Measurements from ENCODE around the gene ZSCAN22. TPM values are rescaled to one million over a fixed set of nuclear protein-coding genes. Genes with fewer than 3 reads are reported as not detected.
"Not testable (repeated sequence)": the region's sequence is repeated elsewhere in the genome, so short reads cannot be mapped to it uniquely, and the experiment has no call there.

Gene ZSCAN22
- total and polyA plus RNA-seq, 2 of the 13 experiments (the other 11 are each of a cell fraction or from before 2014, with no cell fraction given) = 2.5 to 3.5 TPM

GRCh38 chr19:58348080-58348479 lies 21.3 kb downstream of the ZSCAN22 start:
- 70% methylated on average over 12 of the region's 12 CpGs for WGBS (ENCODE audit: low lambda C conversion rate)
- H3K79me2 ChIP-seq (ENCODE audit: insufficient read depth, low read length); H3K27ac ChIP-seq (ENCODE audit: extremely low read length, insufficient read depth, low read length); H3K9me3 ChIP-seq (ENCODE audit: low read length); BruUV-seq (replicated peaks); intact Hi-C loops (cut with micrococcal nuclease; ENCODE audit: unreplicated experiment); H4K20me1 ChIP-seq (ENCODE audit: insufficient read depth, low read length); H3K27me3 ChIP-seq (ENCODE audit: control insufficient read depth in 1 of 2, insufficient read depth in 2 of 2, low read length in 2 of 2); DNase-seq (ENCODE audit: low spot score); FAIRE-seq; H2AFZ ChIP-seq (ENCODE audit: low read length); H3K4me3 ChIP-seq (replicated peaks in 1 of 3; ENCODE audit: insufficient read depth in 1 of 3, low read depth in 2 of 3, low read length in 3 of 3); H3K4me2 ChIP-seq (ENCODE audit: low read depth, low read length); in situ Hi-C loops (cut with HindIII; ENCODE audit: extremely low pct_ligation_motif_present, low pct_unique_long_range_greater_than_20kb); H3K36me3 ChIP-seq (replicated peaks in 1 of 2; ENCODE audit: control insufficient read depth in 1 of 2, insufficient read depth in 2 of 2, low read length in 2 of 2); ATAC-seq; H3K9ac ChIP-seq (ENCODE audit: insufficient read depth, low read depth, low read length); CTCF ChIA-PET (ENCODE audit: low intra/inter-chr PET ratio, low total read pairs): not testable (repeated sequence)
- peaks cover 32% of the 10 kb centered on the region for H3K4me1 ChIP-seq (ENCODE audit: insufficient read depth, low read length)
- POLR2A ChIA-PET = interaction anchor here (1.5 to 2.1 kb wide), 2 partner anchors 14 to 15 kb away, joined by 5 to 8 read pairs; partner anchors contain the start of gene ZNF497
- peak; percentile 81 for TF ChIP-seq ZNF460 (CRISPR knock-in tag; IDR thresholded peaks at IDR 0.05; ENCODE audit: borderline replicate concordance)

GRCh38 chr19:58349590-58349989 lies 22.8 kb downstream of the ZSCAN22 start:
- no peak overlapping the region for H3K4me2 ChIP-seq (ENCODE audit: low read depth, low read length)
- H3K27ac ChIP-seq (ENCODE audit: extremely low read length, insufficient read depth, low read length) = no peak overlapping the region
- DNase-seq (ENCODE audit: low spot score) = no peak
- H3K4me3 ChIP-seq (replicated peaks in 1 of 3; ENCODE audit: insufficient read depth in 1 of 3, low read depth in 2 of 3, low read length in 3 of 3) = no peak overlapping the region
- ChIA-PET POLR2A (interaction anchor here (1.5 kb wide), 1 partner anchor 13 kb away, joined by 5 read pairs; the partner anchor contains the start of gene ZNF497), CTCF (ENCODE audit: low intra/inter-chr PET ratio, low total read pairs) (no interaction called here)
- TF ChIP-seq BRD4 (CRISPR knock-in tag; IDR thresholded peaks at IDR 0.05) = no peak
- no peak for TF ChIP-seq ZBTB44 (CRISPR knock-in tag; IDR thresholded peaks at IDR 0.05)
- peaks cover 43% of the 10 kb centered on the region for H3K4me1 ChIP-seq (ENCODE audit: insufficient read depth, low read length)
- no peaks in the 10 kb centered on the region for H4K20me1 ChIP-seq (ENCODE audit: insufficient read depth, low read length)
- H3K9me3 ChIP-seq (ENCODE audit: low read length) = no peaks in the 10 kb centered on the region
- no peak for ATAC-seq
- intact Hi-C loops (cut with micrococcal nuclease; ENCODE audit: unreplicated experiment) (no loop called here), in situ Hi-C loops (cut with HindIII; ENCODE audit: extremely low pct_ligation_motif_present, low pct_unique_long_range_greater_than_20kb) (no loop called here)
- no peaks in the 10 kb centered on the region for H3K27me3 ChIP-seq (ENCODE audit: control insufficient read depth in 1 of 2, insufficient read depth in 2 of 2, low read length in 2 of 2)
- 79% methylated on average over 8 of the region's 8 CpGs for WGBS (ENCODE audit: low lambda C conversion rate)
- no peak overlapping the region for H3K9ac ChIP-seq (ENCODE audit: insufficient read depth, low read depth, low read length)
- no peaks in the 10 kb centered on the region for H3K36me3 ChIP-seq (replicated peaks in 1 of 2; ENCODE audit: control insufficient read depth in 1 of 2, insufficient read depth in 2 of 2, low read length in 2 of 2)
- BruUV-seq (replicated peaks) = no TSS peak
- FAIRE-seq = no peak
- no peak overlapping the region for H2AFZ ChIP-seq (ENCODE audit: low read length)
- no peaks in the 10 kb centered on the region for H3K79me2 ChIP-seq (ENCODE audit: insufficient read depth, low read length)
